Chondrocyte (in vitro differentiated cells): ENCODE measurements around the gene KRTAP21-3. TPM values are rescaled to one million over a fixed set of nuclear protein-coding genes. Genes with fewer than 3 reads are reported as not detected.
"Not testable (repeated sequence)": the region's sequence is repeated elsewhere in the genome, so short reads cannot be mapped to it uniquely, and the experiment has no call there.

ENCODE experiments used
- DNase-seq: peaks from one replicate; pipeline ENCODE4 v3.0.0; 2021; ENCODE audit warnings: mixed read lengths, low spot score
- H3K27ac Mint-ChIP-seq: one replicate; pipeline ENCODE4 v1.8.0; 2021; ENCODE audit warnings: mild to moderate bottlenecking, moderate library complexity, mixed read lengths; ENCODE audit not compliant: unreplicated experiment
- H3K27me3 Mint-ChIP-seq: 2 replicates; pipeline ENCODE4 v1.8.0; 2021; ENCODE audit warnings: low read depth, mixed read lengths
- H3K36me3 Mint-ChIP-seq: 2 replicates; pipeline ENCODE4 v1.8.0; 2021; ENCODE audit warnings: low read depth, mixed read lengths
- H3K4me1 Mint-ChIP-seq: 2 replicates; pipeline ENCODE4 v1.8.0; 2021; ENCODE audit warnings: low read depth, mild to moderate bottlenecking, mixed read lengths
- H3K4me3 Mint-ChIP-seq: one replicate; pipeline ENCODE4 v1.8.0; 2021; ENCODE audit warnings: mild to moderate bottlenecking, moderate library complexity, mixed read lengths; ENCODE audit not compliant: unreplicated experiment
- H3K9me3 Mint-ChIP-seq: 2 replicates; pipeline ENCODE4 v1.8.0; 2021; ENCODE audit warnings: low read depth, mixed read lengths
- CTCF ChIP-seq: fragments of 200-600 bp; sonication (generic); IDR thresholded peaks from 2 replicates; pipeline ENCODE4 v1.5.0; 2021; ENCODE audit warnings: antibody characterized with exemption, mild to moderate bottlenecking, moderate library complexity
- long read RNA-seq: library from polyadenylated mRNA; stranded (forward); transcript quantifications from one replicate; pipeline ENCODE4 v2.0.0, GENCODE V29; 2021
- total RNA-seq: library from RNA; stranded (reverse); gene quantifications from 3 replicates; pipeline ENCODE4 v1.2.1, GENCODE V29; 2021

Gene KRTAP21-3
- total RNA-seq, result not detected in 3 replicates
- long read RNA-seq, result 0 reads

GRCh38 chr21:30718239-30718909, at the start of gene KRTAP21-3:
TSS of gene KRTAP21-3 (minus strand) at chr21:30718777. CDS start at chr21:30718759, 18 bp downstream.
- no peak for DNase-seq

GRCh38 chr21:30760776-30761175, 42.2 kb upstream of the KRTAP21-3 start:
- Mint-ChIP-seq H3K36me3 (no peaks in the 10 kb centered on the region), H3K4me3 (no peak overlapping the region), H3K9me3 (peaks cover 10% of the 10 kb centered on the region), H3K27me3 (no peaks in the 10 kb centered on the region), H3K27ac (no peak overlapping the region), H3K4me1 (no peaks in the 10 kb centered on the region)
- TF ChIP-seq CTCF, result no peak
- DNase-seq, result no peak

More at GRCh38 chr21:30718239-30718909, at the start of gene KRTAP21-3:
- no peak for TF ChIP-seq CTCF
- Mint-ChIP-seq H3K27ac (no peak within 1 kb of the TSS), H3K9me3 (no peaks in the 10 kb centered on the region), H3K27me3 (no peaks in the 10 kb centered on the region), H3K36me3 (no peaks in the 10 kb centered on the region), H3K4me3 (no peak within 1 kb of the TSS), H3K4me1 (no peaks in the 10 kb centered on the region)

- H3K4me1 Mint-ChIP-seq, result no peaks in the 10 kb centered on the region
- H3K27me3 Mint-ChIP-seq, result no peaks in the 10 kb centered on the region
- H3K9me3 Mint-ChIP-seq, result peaks cover 7% of the 10 kb centered on the region
- DNase-seq, result no peak
- H3K27ac Mint-ChIP-seq, result no peak overlapping the region
- no peak for TF ChIP-seq CTCF
- no peaks in the 10 kb centered on the region for H3K36me3 Mint-ChIP-seq
- H3K4me3 Mint-ChIP-seq, result no peak overlapping the region
These were observed 39.7 kb upstream of the KRTAP21-3 start for GRCh38 chr21:30758306-30758705.

GRCh38 chr21:30755328-30755727, 36.8 kb upstream of the KRTAP21-3 start, which contains the start of gene KRTAP21-1:
TSS of gene KRTAP21-1 (minus strand) at chr21:30755428. CDS start at chr21:30755378, 50 bp downstream.
- not testable (repeated sequence) for H3K27ac Mint-ChIP-seq, H3K4me3 Mint-ChIP-seq, H3K4me1 Mint-ChIP-seq, H3K36me3 Mint-ChIP-seq, H3K27me3 Mint-ChIP-seq, DNase-seq
- peaks cover 10% of the 10 kb centered on the region for H3K9me3 Mint-ChIP-seq

- Mint-ChIP-seq H3K4me3 (no peak within 1 kb of the TSS), H3K4me1 (no peaks in the 10 kb centered on the region), H3K9me3 (peaks cover 16% of the 10 kb centered on the region), H3K36me3 (no peaks in the 10 kb centered on the region), H3K27ac (no peak within 1 kb of the TSS), H3K27me3 (no peaks in the 10 kb centered on the region)
- DNase-seq, result no peak
- no peak for TF ChIP-seq CTCF
These were observed 28.6 kb upstream of the KRTAP21-3 start, which contains the start of gene KRTAP21-2 for GRCh38 chr21:30747159-30747558. TSS of gene KRTAP21-2 (minus strand) at chr21:30747259. CDS start at chr21:30747202, 57 bp downstream.

- H3K27me3 Mint-ChIP-seq, result no peaks in the 10 kb centered on the region
- H3K36me3 Mint-ChIP-seq, result no peaks in the 10 kb centered on the region
- peaks cover 3% of the 10 kb centered on the region for H3K9me3 Mint-ChIP-seq
- no peak overlapping the region for H3K27ac Mint-ChIP-seq
- no peak overlapping the region for H3K4me3 Mint-ChIP-seq
- TF ChIP-seq CTCF, result no peak
- no peaks in the 10 kb centered on the region for H3K4me1 Mint-ChIP-seq
- no peak for DNase-seq
These were observed 21.9 kb upstream of the KRTAP21-3 start for GRCh38 chr21:30740462-30740861.
